WERI-Rb-1 (cell line): ENCODE results near the gene DEFB114.

Experiments
- DNase-seq: peaks from one replicate; pipeline ENCODE4 v3.0.0-alpha.2; 2020
- H3K27ac ChIP-seq: fragments of 250-450 bp; sonication (Bioruptor Pico); 2 replicates; pipeline ENCODE4 v1.5.1; 2020; ENCODE audit warnings: mild to moderate bottlenecking, moderate library complexity
- H3K27me3 ChIP-seq: fragments of 250-450 bp; sonication (Bioruptor Pico); 2 replicates; pipeline ENCODE4 v1.5.1; 2021; ENCODE audit warnings: mild to moderate bottlenecking, low read depth, moderate library complexity; ENCODE audit not compliant: insufficient read depth, severe bottlenecking
- H3K36me3 ChIP-seq: fragments of 250-450 bp; sonication (Bioruptor Pico); 2 replicates; pipeline ENCODE4 v1.5.1; 2020; ENCODE audit warnings: mild to moderate bottlenecking, moderate library complexity
- H3K4me3 ChIP-seq: 2 replicates; pipeline ENCODE4 v1.5.1; 2011; ENCODE audit warnings: low read depth, mild to moderate bottlenecking, control low read depth, low read length
- H3K9me3 ChIP-seq: fragments of 250-450 bp; sonication (Bioruptor Pico); 2 replicates; pipeline ENCODE4 v1.5.1; 2021; ENCODE audit warnings: mild to moderate bottlenecking, moderate library complexity; ENCODE audit not compliant: severe bottlenecking
- TF ChIP-seq, protein P1 (sequence below): IDR thresholded peaks from 2 replicates; pipeline ENCODE4 v1.5.1; 2011; ENCODE audit warnings: low read depth, mild to moderate bottlenecking, control low read depth, inconsistent platforms, low read length

DEFB114 gene

DNA sequence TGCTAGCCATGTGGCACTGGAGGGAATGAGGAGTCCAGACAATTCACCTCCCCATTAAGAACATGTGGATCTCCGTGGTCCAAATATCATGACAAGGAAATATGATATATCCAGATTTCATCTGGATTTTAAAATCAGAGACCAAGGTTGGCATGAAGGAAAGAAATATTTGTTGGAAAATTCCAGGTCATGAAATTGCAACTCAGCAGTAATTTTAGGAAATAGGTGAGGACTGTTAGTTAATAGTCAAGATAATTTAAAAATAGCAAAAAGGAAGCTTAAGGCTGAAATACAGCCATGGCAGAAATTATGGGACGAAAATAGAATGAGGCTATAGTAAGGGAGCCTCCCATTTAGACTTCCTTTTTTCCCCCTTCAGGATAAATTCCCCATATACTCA, 26.9 kb downstream of the DEFB114 start:
- Histone ChIP-seq H3K9me3 (no peaks in the 10 kb centered on the region), H3K27me3 (no peaks in the 10 kb centered on the region), H3K4me3 (no peak overlapping the region), H3K27ac (no peak overlapping the region), H3K36me3 (no peaks in the 10 kb centered on the region)
- TF ChIP-seq, protein P1, sequence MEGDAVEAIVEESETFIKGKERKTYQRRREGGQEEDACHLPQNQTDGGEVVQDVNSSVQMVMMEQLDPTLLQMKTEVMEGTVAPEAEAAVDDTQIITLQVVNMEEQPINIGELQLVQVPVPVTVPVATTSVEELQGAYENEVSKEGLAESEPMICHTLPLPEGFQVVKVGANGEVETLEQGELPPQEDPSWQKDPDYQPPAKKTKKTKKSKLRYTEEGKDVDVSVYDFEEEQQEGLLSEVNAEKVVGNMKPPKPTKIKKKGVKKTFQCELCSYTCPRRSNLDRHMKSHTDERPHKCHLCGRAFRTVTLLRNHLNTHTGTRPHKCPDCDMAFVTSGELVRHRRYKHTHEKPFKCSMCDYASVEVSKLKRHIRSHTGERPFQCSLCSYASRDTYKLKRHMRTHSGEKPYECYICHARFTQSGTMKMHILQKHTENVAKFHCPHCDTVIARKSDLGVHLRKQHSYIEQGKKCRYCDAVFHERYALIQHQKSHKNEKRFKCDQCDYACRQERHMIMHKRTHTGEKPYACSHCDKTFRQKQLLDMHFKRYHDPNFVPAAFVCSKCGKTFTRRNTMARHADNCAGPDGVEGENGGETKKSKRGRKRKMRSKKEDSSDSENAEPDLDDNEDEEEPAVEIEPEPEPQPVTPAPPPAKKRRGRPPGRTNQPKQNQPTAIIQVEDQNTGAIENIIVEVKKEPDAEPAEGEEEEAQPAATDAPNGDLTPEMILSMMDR, result no peak
- DNase-seq, result peak; percentile 28

DNA sequence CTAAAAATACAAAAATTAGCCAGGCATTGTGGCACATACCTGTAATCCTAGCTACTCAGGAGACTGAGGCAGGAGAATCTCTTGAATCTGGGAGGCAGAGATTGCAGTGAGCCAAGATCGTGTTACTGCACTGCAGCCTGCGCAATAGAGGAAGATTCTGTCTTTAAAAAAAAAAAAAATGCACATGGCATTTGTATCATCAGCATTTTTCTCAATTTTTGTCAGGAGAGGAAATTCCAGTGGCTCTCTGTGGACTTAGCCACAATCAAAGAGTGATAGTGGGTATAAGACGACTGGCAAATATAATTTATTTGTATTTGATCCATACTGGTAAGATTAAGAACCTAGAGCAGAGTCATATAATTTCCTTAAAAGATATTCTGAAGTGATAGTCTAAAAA, 28.6 kb downstream of the DEFB114 start:
- Histone ChIP-seq H3K27me3 (no peaks in the 10 kb centered on the region), H3K27ac (no peak overlapping the region), H3K4me3 (no peak overlapping the region), H3K9me3 (no peaks in the 10 kb centered on the region), H3K36me3 (no peaks in the 10 kb centered on the region)
- no peak for DNase-seq
- TF ChIP-seq, protein P1, result no peak

- H3K4me3 ChIP-seq, result no peak overlapping the region
- no peaks in the 10 kb centered on the region for H3K36me3 ChIP-seq
- TF ChIP-seq, protein P1, result no peak
- no peaks in the 10 kb centered on the region for H3K27me3 ChIP-seq
- H3K9me3 ChIP-seq, result no peaks in the 10 kb centered on the region
- DNase-seq, result no peak
- H3K27ac ChIP-seq, result no peak overlapping the region
These were observed 29.2 kb downstream of the DEFB114 start for GRCh38 chr6:49934770-49935169.

- no peaks in the 10 kb centered on the region for H3K27me3 ChIP-seq
- H3K27ac ChIP-seq, result no peak overlapping the region
- no peak overlapping the region for H3K4me3 ChIP-seq
- H3K36me3 ChIP-seq, result no peaks in the 10 kb centered on the region
- DNase-seq, result no peak
- H3K9me3 ChIP-seq, result no peaks in the 10 kb centered on the region
- TF ChIP-seq, protein P1, result no peak
These were observed 30.4 kb downstream of the DEFB114 start for GRCh38 chr6:49933526-49933925.

DNA sequence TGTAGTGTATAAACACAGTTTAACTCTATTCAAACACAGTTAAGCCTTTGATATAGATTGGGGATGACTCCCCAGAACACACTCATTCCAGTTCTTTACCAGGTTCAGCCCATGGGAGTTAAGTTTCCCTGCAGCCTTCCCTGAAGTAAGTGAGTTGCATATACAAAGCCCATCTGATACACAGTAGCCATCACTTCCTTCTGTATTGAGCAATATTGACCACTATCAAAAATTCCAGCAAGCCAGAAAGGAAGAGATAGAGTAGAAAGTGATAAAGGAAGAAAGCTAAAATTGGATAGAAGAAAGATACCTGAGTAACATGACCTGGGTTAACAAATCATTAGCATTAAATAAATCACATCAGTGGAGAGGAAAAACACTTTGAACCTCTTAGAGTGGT, 34.6 kb downstream of the DEFB114 start:
- Histone ChIP-seq H3K9me3 (no peaks in the 10 kb centered on the region), H3K4me3 (no peak overlapping the region), H3K36me3 (no peaks in the 10 kb centered on the region), H3K27me3 (no peaks in the 10 kb centered on the region), H3K27ac (no peak overlapping the region)
- DNase-seq, result no peak
- TF ChIP-seq, protein P1, result no peak

DNA sequence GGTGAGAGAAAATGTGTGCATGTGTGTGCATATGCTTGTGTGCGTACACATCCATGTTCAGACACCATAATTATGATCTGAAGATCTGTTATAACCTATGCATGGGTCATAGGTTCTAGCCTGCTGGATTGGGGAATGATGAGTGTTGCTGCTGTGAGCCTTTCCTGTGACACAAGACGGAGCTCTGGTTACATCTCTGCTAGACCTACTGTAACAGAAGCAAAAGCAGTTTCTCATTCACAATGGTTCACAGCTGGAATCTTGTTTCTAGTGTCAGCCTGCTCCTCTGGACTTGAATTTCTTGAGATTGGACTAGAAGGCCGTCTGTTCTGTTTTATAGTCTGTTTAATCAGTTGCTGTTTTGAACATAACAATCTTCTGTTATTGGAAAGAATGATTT, 40.1 kb downstream of the DEFB114 start:
- Histone ChIP-seq H3K27ac (no peak overlapping the region), H3K27me3 (no peaks in the 10 kb centered on the region), H3K4me3 (no peak overlapping the region), H3K36me3 (no peaks in the 10 kb centered on the region), H3K9me3 (no peaks in the 10 kb centered on the region)
- TF ChIP-seq, protein P1, result no peak
- DNase-seq, result no peak
